NCI-H2171 (cell line): Measurements from ENCODE around the gene MVP.
"Not testable (repeated sequence)": the region's sequence is repeated elsewhere in the genome, so short reads cannot be mapped to it uniquely, and the experiment has no call there.

ENCODE experiments used
- DNase-seq: peaks from one replicate; lab custom pipeline; 2025; lab: John Stamatoyannopoulos, UW

Gene MVP

GRCh38 chr16:29843931-29844330 lies 23.7 kb downstream of the MVP start:
- DNase-seq: no peak

- no peak for DNase-seq
Observed at GRCh38 chr16:29844575-29845331, 24.5 kb downstream of the MVP start.

- no peak for DNase-seq
Observed at GRCh38 chr16:29845656-29846055, 25.4 kb downstream of the MVP start.

DNA sequence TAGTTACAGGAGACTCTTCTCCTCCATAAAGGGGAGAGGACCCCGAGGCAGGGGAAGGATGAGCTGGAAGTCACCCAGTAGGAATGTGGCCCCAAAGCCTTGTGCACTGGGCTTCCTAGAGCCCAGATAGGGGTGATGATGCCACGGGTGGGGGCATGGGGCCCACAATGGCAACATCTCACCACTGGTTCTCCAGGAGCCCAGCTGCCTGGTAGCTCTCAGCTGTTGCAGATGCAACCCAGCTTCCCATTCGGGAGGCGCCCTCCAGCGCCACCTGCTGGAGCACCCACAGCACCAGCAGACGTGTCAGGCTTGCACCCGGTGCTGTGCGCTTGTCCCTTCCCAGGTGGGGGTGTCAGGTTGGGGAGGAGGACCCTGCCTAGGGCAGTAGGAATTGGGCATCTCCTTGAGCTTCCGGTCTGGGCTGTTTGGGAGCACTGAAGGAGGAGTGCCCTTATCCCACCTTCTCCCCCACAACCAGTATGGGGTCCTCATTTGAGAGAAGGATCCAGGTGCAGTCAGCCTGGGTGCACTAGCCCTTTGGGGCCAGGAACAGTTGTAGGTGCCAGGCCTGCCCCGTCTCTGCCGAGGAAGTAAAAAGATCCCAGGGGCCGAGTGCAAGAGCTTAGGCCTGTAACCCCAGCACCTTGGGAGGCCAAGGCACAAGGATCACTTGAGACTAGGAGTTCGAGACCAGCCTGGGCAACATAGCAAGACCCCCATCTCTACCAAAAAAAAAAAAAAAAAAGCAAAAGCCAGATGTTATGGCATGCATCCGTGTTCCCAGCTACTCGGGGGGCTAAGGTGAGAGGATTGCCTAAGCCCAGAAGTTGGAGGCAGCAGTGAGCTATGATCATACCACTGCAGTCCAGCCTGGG lies 28.4 kb downstream of the MVP start:
- no peak for DNase-seq

- DNase-seq: no peak
Observed at GRCh38 chr16:29849505-29849904, 29.2 kb downstream of the MVP start.

DNA sequence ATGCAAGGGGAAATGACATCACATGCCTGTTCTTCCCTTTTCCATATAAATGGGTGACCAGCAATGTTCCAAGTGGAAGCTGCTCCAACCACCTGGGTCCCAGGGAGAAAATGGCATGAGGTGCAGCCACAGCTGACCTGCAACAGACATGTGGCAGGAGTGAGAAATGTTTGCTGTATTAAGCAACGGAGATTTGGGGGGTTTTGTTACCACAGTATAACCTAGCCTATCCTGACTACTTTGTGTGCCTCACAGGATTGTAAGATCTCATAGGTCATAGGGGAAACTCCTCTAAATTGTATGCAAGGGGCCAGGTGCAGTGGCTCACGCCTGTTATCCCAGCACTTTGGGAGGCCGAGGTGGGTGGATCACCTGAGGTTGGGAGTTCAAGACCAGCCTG lies 30.7 kb downstream of the MVP start:
- no peak for DNase-seq

DNA sequence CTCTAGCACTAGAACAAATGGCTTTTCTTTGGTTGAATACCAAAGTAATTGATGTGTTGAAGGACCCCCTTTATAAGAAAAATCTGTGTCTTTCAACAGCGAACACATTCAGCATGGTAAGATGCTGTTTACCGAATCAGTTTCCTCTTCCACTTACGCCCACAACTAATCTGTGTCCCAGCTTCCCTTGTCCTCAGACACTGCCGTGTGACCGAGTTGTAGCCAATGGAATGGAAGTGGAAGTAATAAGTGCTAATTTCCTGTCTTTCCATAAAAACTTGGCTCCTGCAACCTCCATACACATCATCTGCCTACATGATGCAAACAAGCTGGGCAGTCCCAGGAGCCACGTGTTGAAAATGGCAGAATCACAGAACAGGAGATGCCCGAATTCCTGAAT lies 32.4 kb downstream of the MVP start:
- DNase-seq: no peak

GRCh38 chr16:29854520-29855100 lies 34.3 kb downstream of the MVP start:
- DNase-seq: no peak

GRCh38 chr16:29857133-29857760 lies 37.0 kb downstream of the MVP start:
- no peak for DNase-seq

DNA sequence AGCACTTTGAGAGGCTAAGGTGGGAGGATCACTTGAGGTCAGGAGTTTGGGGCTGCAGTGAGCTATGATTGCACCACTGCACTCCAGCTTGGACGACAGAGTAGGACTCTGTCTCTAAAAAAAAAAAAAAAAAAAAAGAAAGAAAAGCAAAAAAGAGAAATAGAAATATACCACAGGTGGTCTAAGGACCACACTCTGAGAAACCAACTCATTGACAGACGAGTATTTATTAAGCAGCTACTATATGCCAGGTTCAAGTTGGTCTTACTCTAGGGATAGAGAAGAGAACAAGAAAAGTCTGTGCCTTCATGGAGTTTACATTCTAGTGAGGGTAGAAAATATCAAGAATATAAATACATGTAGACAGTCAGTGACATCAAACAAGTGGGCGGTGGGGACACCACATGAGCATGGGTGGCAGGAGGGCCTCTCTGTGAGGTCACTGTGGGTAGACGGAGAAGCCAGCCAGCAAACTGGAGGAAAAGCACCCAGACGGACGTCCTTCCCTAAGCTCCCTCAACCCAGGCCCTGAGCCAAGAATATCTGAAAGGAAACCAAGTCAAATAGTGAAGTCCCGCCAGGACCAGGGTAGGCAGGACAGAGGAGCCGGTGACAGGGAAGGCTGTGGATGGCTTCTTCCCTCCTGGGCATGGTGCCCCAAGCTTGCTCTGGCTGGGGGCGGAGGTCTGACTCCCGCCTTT lies 38.0 kb downstream of the MVP start:
- DNase-seq: no peak

DNA sequence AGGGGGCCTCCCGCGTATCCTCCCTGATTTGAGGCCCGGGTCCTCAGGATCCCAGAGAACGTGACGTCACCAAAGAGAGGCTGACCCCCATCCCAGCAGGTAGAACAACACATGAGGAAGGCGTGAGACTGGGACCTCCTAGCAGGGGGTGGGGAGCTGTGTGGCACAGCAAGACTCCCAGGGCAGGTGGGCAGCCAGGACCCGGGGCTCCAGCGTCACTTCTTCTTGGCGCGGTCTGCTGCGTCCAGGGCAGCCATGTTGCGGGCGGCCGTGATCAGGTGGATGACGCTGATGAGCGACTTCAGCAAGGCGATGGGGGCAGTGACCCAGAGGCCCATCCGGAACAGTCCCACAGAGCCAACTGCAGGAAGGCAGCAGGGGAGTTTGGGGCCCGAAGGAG lies 38.7 kb downstream of the MVP start:
- DNase-seq: no peak

- DNase-seq: no peak
Observed at GRCh38 chr16:29860218-29860617, 40.0 kb downstream of the MVP start.

DNA sequence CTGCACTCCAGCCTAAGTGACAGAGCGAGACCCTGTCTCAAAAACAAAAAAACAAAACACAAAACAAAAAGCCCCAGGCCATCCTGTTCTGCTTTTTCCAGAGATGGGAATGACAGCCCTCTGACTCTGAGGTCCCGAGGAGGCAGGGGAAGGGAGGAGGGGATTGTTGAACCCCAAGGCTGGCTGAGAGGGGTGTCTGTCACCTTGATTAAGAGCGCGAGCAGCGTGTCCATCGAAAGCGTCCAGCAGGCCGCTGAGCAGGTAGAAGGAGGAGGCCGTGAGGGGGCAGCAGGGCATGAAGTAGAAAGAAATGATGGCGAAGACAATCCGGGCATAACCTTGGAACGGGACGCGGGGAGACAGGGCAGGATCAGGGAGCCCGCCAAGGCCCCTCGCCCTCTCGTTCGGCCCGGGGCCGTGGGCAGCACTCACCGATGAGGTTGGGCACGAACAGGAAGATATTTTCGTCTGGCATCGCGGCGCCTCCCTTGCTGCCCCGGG lies 42.2 kb downstream of the MVP start:
- no peak for DNase-seq

GRCh38 chr16:29862884-29863668 lies 42.8 kb downstream of the MVP start, which contains the start of gene CDIPT:
CDIPT (minus strand) TSS chr16:29863226; CDS start chr16:29862857, 369 bp downstream.
- DNase-seq: peak; percentile 97

DNA sequence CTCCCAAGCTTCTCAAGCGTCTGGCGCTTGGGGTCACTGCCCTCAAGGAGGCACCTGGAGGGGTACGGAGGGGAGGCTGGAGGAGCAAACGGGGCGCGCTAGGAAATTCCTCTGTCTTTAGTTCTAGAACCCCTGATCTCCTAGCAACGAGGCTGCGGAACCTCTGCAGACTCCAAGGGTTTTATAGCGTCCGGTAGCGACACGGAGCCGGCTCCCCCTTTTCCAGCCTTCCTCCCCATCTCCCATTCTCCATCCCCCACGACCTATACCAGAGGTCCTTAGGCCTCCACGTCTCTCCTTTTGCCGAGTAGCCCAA lies 43.4 kb downstream of the MVP start:
- no peak for DNase-seq

- DNase-seq: no peak
Observed at GRCh38 chr16:29864205-29864604, 43.9 kb downstream of the MVP start.

DNA sequence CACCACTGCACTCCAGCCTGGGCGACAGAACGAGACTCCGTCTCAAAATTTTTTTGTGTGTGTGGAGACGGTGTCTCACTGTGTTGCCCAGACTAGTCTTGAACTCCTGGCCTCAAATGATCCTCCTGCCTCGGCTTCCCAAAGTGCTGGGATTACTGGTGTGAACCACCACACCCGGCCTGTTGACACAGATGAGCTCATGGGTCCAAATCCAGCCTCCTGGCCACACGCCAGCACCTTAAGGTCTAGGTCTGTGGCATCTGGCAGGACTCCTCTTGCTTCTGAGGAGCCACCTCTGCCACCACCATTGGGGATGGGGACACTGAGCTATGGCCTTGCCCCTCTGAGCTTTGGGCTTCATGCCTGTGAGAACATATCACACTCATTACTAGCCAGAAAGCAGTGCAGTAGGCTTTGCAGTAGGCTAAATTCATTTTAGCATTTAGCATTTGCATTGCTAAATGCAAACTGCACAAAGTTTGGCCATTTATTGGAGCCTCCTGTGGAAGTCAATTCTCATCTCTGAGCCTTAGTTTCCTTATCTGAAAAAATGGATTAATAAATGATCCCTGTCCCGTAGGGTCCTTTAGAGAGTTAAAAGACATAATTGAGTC lies 48.2 kb downstream of the MVP start:
- no peak for DNase-seq

- DNase-seq: not testable (repeated sequence)
Observed at GRCh38 chr16:29869067-29869466, 48.8 kb downstream of the MVP start.

- no peak for DNase-seq
Observed at GRCh38 chr16:29871822-29872546, 51.7 kb downstream of the MVP start.

DNA sequence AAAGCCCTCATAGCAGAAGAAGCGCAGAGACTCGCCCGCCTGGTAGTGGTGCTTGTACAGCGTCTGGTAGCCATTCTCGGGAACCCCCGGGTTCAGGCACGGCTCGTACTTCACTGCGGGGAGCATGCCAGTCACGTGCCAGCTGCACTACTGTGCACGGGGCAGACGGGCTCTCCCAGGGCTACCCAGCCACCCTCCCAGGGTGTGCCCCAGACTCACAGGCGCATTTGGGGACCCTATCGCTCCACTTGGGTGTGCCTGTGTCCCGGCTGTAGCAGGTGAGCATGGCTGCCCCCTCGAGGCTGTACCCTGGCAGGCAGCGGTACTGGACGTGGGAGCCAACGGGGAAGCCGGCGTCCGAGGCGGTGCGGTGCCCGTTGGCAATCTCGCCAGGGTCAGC lies 53.1 kb downstream of the MVP start:
- DNase-seq: no peak
